Measurements from ENCODE around the gene DYRK1A. TPM values are rescaled to one million over a fixed set of nuclear protein-coding genes. Genes with fewer than 3 reads are reported as not detected.
A peak's percentile ranks its signal among the peaks of the same experiment; 100 is the strongest.

Gene DYRK1A
- total RNA-seq, 2 experiments from 2014 or later, result 58.4 to 65.1 TPM

GRCh38 chr21:37446552-37446951 lies 80.0 kb downstream of the DYRK1A start:
- Histone ChIP-seq H3K27ac (ENCODE audit: low read depth, low read length, poor library complexity, severe bottlenecking) (no peak overlapping the region), H3K4me1 (ENCODE audit: insufficient read depth, low read length, poor library complexity, severe bottlenecking) (no peaks in the 10 kb centered on the region), H2AFZ (ENCODE audit: low read length) (no peak overlapping the region), H4K20me1 (ENCODE audit: insufficient read depth, low read length) (peaks cover 44% of the 10 kb centered on the region; the same call in 1 of the 2 replicates), H3K9me2 (ENCODE audit: insufficient read depth, low read length) (no peaks in the 10 kb centered on the region), H3K79me2 (ENCODE audit: insufficient read depth, low read depth, low read length) (peaks cover 96% of the 10 kb centered on the region), H3K36me3 (ENCODE audit: insufficient read depth, low read length) (peaks cover 34% of the 10 kb centered on the region; the same call in 1 of the 2 replicates), H3K9me3 (ENCODE audit: low read length) (no peaks in the 10 kb centered on the region), H3K4me2 (ENCODE audit: low read length) (no peak overlapping the region), H3K4me3 (ENCODE audit: low read depth, low read length, poor library complexity, severe bottlenecking) (no peak overlapping the region)
- TF ChIP-seq EZH2phosphoT487 (IDR thresholded peaks at IDR 0.05; ENCODE audit: borderline replicate concordance, low read depth, low read length) (no peak), CTCF (conservative IDR thresholded peaks at IDR 0.05; ENCODE audit: low read length) (peak; percentile 25; the same call in 1 of the 2 replicates)
- intact Hi-C loops (cut with micrococcal nuclease; ENCODE audit: unreplicated experiment), result no loop called here
- ChIA-PET CTCF (ENCODE audit: unreplicated experiment) (no interaction called here), POLR2A (interaction anchor here (0.6 to 0.7 kb wide), 2 partner anchors 13 to 431 kb away, joined by 3 to 4 read pairs; no protein-coding TSS in a partner anchor)
- no TSS peak for BruUV-seq (replicated peaks)
- no peak for DNase-seq (ENCODE audit: low spot score)

- no peak overlapping the region for H3K27ac ChIP-seq (ENCODE audit: low read depth, low read length, poor library complexity, severe bottlenecking)
- TF ChIP-seq CTCF (conservative IDR thresholded peaks at IDR 0.05; ENCODE audit: low read length) (no peak), EZH2phosphoT487 (IDR thresholded peaks at IDR 0.05; ENCODE audit: borderline replicate concordance, low read depth, low read length) (no peak)
- H2AFZ ChIP-seq (ENCODE audit: low read length), result no peak overlapping the region
- no TSS peak for BruUV-seq (replicated peaks)
- no peak overlapping the region for H3K4me3 ChIP-seq (ENCODE audit: low read depth, low read length, poor library complexity, severe bottlenecking)
- H3K9me3 ChIP-seq (ENCODE audit: low read length), result no peaks in the 10 kb centered on the region
- H3K79me2 ChIP-seq (ENCODE audit: insufficient read depth, low read depth, low read length), result peaks cover 95% of the 10 kb centered on the region
- no peaks in the 10 kb centered on the region for H3K9me2 ChIP-seq (ENCODE audit: insufficient read depth, low read length)
- intact Hi-C loops (cut with micrococcal nuclease; ENCODE audit: unreplicated experiment), result no loop called here
- DNase-seq (ENCODE audit: low spot score), result no peak
- no peak overlapping the region for H3K4me2 ChIP-seq (ENCODE audit: low read length)
- ChIA-PET CTCF (ENCODE audit: unreplicated experiment) (no interaction called here), POLR2A (no interaction called here)
- peaks cover 34% of the 10 kb centered on the region; the same call in 1 of the 2 replicates for H3K36me3 ChIP-seq (ENCODE audit: insufficient read depth, low read length)
- H4K20me1 ChIP-seq (ENCODE audit: insufficient read depth, low read length), result peaks cover 36% of the 10 kb centered on the region; the same call in 1 of the 2 replicates
- peaks cover 4% of the 10 kb centered on the region for H3K4me1 ChIP-seq (ENCODE audit: insufficient read depth, low read length, poor library complexity, severe bottlenecking)
Measured at GRCh38 chr21:37447288-37447936, 80.8 kb downstream of the DYRK1A start.

GRCh38 chr21:37449302-37449937 lies 82.8 kb downstream of the DYRK1A start:
- POLR2A ChIA-PET, result interaction anchor here (1.2 kb wide), 1 partner anchor 28 kb away, joined by 3 read pairs; no protein-coding TSS in a partner anchor
- Histone ChIP-seq H3K79me2 (ENCODE audit: insufficient read depth, low read depth, low read length) (peaks cover 95% of the 10 kb centered on the region), H3K4me2 (ENCODE audit: low read length) (no peak overlapping the region), H3K4me3 (ENCODE audit: low read depth, low read length, poor library complexity, severe bottlenecking) (no peak overlapping the region), H3K9me2 (ENCODE audit: insufficient read depth, low read length) (no peaks in the 10 kb centered on the region), H3K9me3 (ENCODE audit: low read length) (no peaks in the 10 kb centered on the region), H3K36me3 (ENCODE audit: insufficient read depth, low read length) (peaks cover 21% of the 10 kb centered on the region; the same call in 1 of the 2 replicates), H3K27ac (ENCODE audit: low read depth, low read length, poor library complexity, severe bottlenecking) (no peak overlapping the region), H4K20me1 (ENCODE audit: insufficient read depth, low read length) (peaks cover 19% of the 10 kb centered on the region; the same call in 1 of the 2 replicates), H2AFZ (ENCODE audit: low read length) (no peak overlapping the region), H3K4me1 (ENCODE audit: insufficient read depth, low read length, poor library complexity, severe bottlenecking) (peaks cover 4% of the 10 kb centered on the region)
- CTCF ChIA-PET (ENCODE audit: unreplicated experiment), result no interaction called here
- no peak for DNase-seq (ENCODE audit: low spot score)
- BruUV-seq (replicated peaks), result no TSS peak
- TF ChIP-seq EZH2phosphoT487 (IDR thresholded peaks at IDR 0.05; ENCODE audit: borderline replicate concordance, low read depth, low read length), result no peak
- TF ChIP-seq CTCF (conservative IDR thresholded peaks at IDR 0.05; ENCODE audit: low read length), result no peak
- intact Hi-C loops (cut with micrococcal nuclease; ENCODE audit: unreplicated experiment), result no loop called here
